GM23338 (cell line): Measurements from ENCODE around the gene PERCC1. TPM values are rescaled to one million over a fixed set of nuclear protein-coding genes. Genes with fewer than 3 reads are reported as not detected.

ENCODE experiments used
- ATAC-seq: fragments of 200-7000 bp; cut with Tn5 transposase; 3 replicates; pipeline ENCODE4 v1.9.1; 2020
- DNase-seq: peaks from one replicate; pipeline ENCODE4 v3.0.0-alpha.2; 2015; ENCODE audit warnings: low spot score
- H2AFZ ChIP-seq: fragments of 200-600 bp; sonication (generic); 2 replicates; pipeline ENCODE4 v1.8.0; 2016; ENCODE audit warnings: antibody characterized with exemption, mild to moderate bottlenecking, moderate library complexity
- H3F3A ChIP-seq: fragments of 200-600 bp; sonication (generic); replicated peaks from 2 replicates; pipeline ENCODE4 v1.8.0; 2017; ENCODE audit warnings: antibody characterized with exemption, mixed run types, low read depth
- H3K27ac ChIP-seq: fragments of 200-600 bp; sonication (generic); 2 replicates; pipeline ENCODE4 v1.6.1; 2016; ENCODE audit warnings: low read depth
- H3K27me3 ChIP-seq: fragments of 200-600 bp; sonication (generic); 2 replicates; pipeline ENCODE4 v1.8.0; 2016; ENCODE audit warnings: mild to moderate bottlenecking, mixed run types, moderate library complexity; ENCODE audit not compliant: insufficient read depth
- H3K36me3 ChIP-seq: fragments of 200-600 bp; sonication (generic); 2 replicates; pipeline ENCODE4 v1.8.0; 2016; ENCODE audit warnings: mild to moderate bottlenecking; ENCODE audit not compliant: insufficient read depth
- H3K4me1 ChIP-seq: fragments of 200-600 bp; sonication (generic); 2 replicates; pipeline ENCODE4 v1.8.0; 2016; ENCODE audit warnings: mild to moderate bottlenecking, moderate library complexity; ENCODE audit not compliant: insufficient read depth
- H3K4me2 ChIP-seq: fragments of 200-600 bp; sonication (generic); 2 replicates; pipeline ENCODE4 v1.7.1; 2017; ENCODE audit warnings: mixed run types
- H3K4me3 ChIP-seq: fragments of 200-600 bp; sonication (generic); 2 replicates; pipeline ENCODE4 v1.6.1; 2016; ENCODE audit warnings: mixed run types
- H3K79me2 ChIP-seq: fragments of 200-600 bp; sonication (generic); replicated peaks from 2 replicates; pipeline ENCODE4 v1.8.0; 2017; ENCODE audit warnings: mild to moderate bottlenecking; ENCODE audit not compliant: insufficient read depth
- H3K9me2 ChIP-seq: fragments of 200-600 bp; sonication (generic); 2 replicates; pipeline ENCODE4 v1.8.0; 2017; ENCODE audit not compliant: insufficient read depth
- H4K20me1 ChIP-seq: fragments of 200-600 bp; sonication (generic); replicated peaks from 2 replicates; pipeline ENCODE4 v1.8.0; 2017; ENCODE audit warnings: mild to moderate bottlenecking; ENCODE audit not compliant: insufficient read depth
- H3K27ac Mint-ChIP-seq: 2 replicates; pipeline ENCODE4 v1.8.0; 2020; ENCODE audit warnings: inconsistent platforms, mild to moderate bottlenecking, moderate library complexity, mixed read lengths
- H3K27me3 Mint-ChIP-seq: 3 replicates; pipeline ENCODE4 v1.8.0; 2022; ENCODE audit warnings: low read depth, mild to moderate bottlenecking, moderate library complexity, mixed read lengths, inconsistent platforms; ENCODE audit not compliant: insufficient read depth, poor library complexity
- H3K36me3 Mint-ChIP-seq: 3 replicates; pipeline ENCODE4 v1.8.0; 2021; ENCODE audit warnings: low read depth, mild to moderate bottlenecking, inconsistent platforms, moderate library complexity, mixed read lengths
- H3K4me1 Mint-ChIP-seq: 3 replicates; pipeline ENCODE4 v1.8.0; 2020; ENCODE audit warnings: mild to moderate bottlenecking, inconsistent platforms, mixed read lengths
- H3K4me3 Mint-ChIP-seq: 3 replicates; pipeline ENCODE4 v1.8.0; 2021; ENCODE audit warnings: moderate library complexity, mild to moderate bottlenecking, inconsistent platforms, mixed read lengths
- H3K9me3 Mint-ChIP-seq: 3 replicates; pipeline ENCODE4 v1.8.0; 2020; ENCODE audit warnings: moderate library complexity, mild to moderate bottlenecking, inconsistent platforms, mixed read lengths
- CREB1 ChIP-seq: fragments of 250-450 bp; sonication (Bioruptor Pico); IDR thresholded peaks from 2 replicates; pipeline ENCODE4 v1.5.0; 2020; ENCODE audit warnings: low read depth, mild to moderate bottlenecking, moderate library complexity
- CTCF ChIP-seq, 2 experiments: fragments of 200-600 bp in 1 of 2; sonication (generic) in 1 of 2; conservative IDR thresholded peaks; 2 replicates each; pipeline versions ENCODE4 v1.5.1 to v1.6.1; 2016 to 2017; ENCODE audit warnings: antibody characterized with exemption in 2 of 2, low read depth in 2 of 2, mild to moderate bottlenecking in 2 of 2, moderate library complexity in 1 of 2
- EZH2phosphoT487 ChIP-seq: fragments of 200-600 bp; sonication (generic); IDR thresholded peaks from one replicate; pipeline ENCODE4 v1.8.1; 2018; ENCODE audit warnings: antibody characterized with exemption; ENCODE audit not compliant: unreplicated experiment
- POLR2AphosphoS5 ChIP-seq: IDR thresholded peaks from 2 replicates; pipeline ENCODE4 v1.6.1; 2016; ENCODE audit warnings: antibody characterized with exemption, low read depth
- REST ChIP-seq: IDR thresholded peaks from one replicate; pipeline ENCODE4 v1.6.1; 2018; ENCODE audit warnings: antibody characterized with exemption; ENCODE audit not compliant: unreplicated experiment
- ZNF114 ChIP-seq: fragments of 250-450 bp; sonication (Bioruptor Pico); IDR thresholded peaks from 2 replicates; pipeline ENCODE4 v1.5.0; 2020; ENCODE audit warnings: mild to moderate bottlenecking, moderate library complexity
- ZNF331 ChIP-seq: fragments of 250-450 bp; sonication (Bioruptor Pico); IDR thresholded peaks from 2 replicates; pipeline ENCODE4 v1.5.0; 2020; ENCODE audit warnings: low read depth, mild to moderate bottlenecking, moderate library complexity
- ZNF462 ChIP-seq: fragments of 250-450 bp; sonication (Bioruptor Pico); IDR thresholded peaks from 2 replicates; pipeline ENCODE4 v1.5.0; 2020; ENCODE audit warnings: mild to moderate bottlenecking, moderate library complexity
- polyA plus RNA-seq: library from polyadenylated mRNA; unstranded; fragments of >200 nt; fragmentation: Nextera tagmentation; extraction: Ambion mirVana; gene quantifications from 2 replicates; pipeline ENCODE4 v1.2.1, GENCODE V29; 2016
- total RNA-seq: library from RNA; depleted of rRNA; stranded (reverse); fragments of >200 nt; shearing (Covaris generic); gene quantifications from 2 replicates; pipeline ENCODE4 v1.2.3, GENCODE V29; 2014

Gene PERCC1
- total and polyA plus RNA-seq, 2 experiments from 2014 or later, result not detected

GRCh38 chr16:1444730-1445517 lies 14.0 kb downstream of the PERCC1 start:
- no peaks in the 10 kb centered on the region for H3F3A ChIP-seq
- no peak overlapping the region for H3K4me2 ChIP-seq
- no peaks in the 10 kb centered on the region for H4K20me1 ChIP-seq
- no peak overlapping the region for H3K4me3 ChIP-seq
- no peaks in the 10 kb centered on the region; the same call in 2 of the 3 replicates for H3K36me3 Mint-ChIP-seq
- H3K27me3 Mint-ChIP-seq, result peaks cover 3% of the 10 kb centered on the region
- no peaks in the 10 kb centered on the region for H3K9me2 ChIP-seq
- H3K27ac ChIP-seq, result no peak overlapping the region
- H3K4me1 ChIP-seq, result no peaks in the 10 kb centered on the region
- H3K4me1 Mint-ChIP-seq, result no peaks in the 10 kb centered on the region
- H3K79me2 ChIP-seq, result no peaks in the 10 kb centered on the region
- no peak overlapping the region for H2AFZ ChIP-seq
- no peaks in the 10 kb centered on the region for H3K27me3 ChIP-seq
- no peaks in the 10 kb centered on the region for H3K36me3 ChIP-seq
- no peak overlapping the region for H3K27ac Mint-ChIP-seq
- H3K9me3 Mint-ChIP-seq, result no peaks in the 10 kb centered on the region
- DNase-seq, result no peak
- no peak overlapping the region for H3K4me3 Mint-ChIP-seq
- no peak for TF ChIP-seq POLR2AphosphoS5
- TF ChIP-seq REST, result no peak
- no peak for TF ChIP-seq ZNF331 (CRISPR knock-in tag)
- no peak for TF ChIP-seq ZNF114 (CRISPR knock-in tag)
- TF ChIP-seq CTCF (conservative IDR thresholded peaks at IDR 0.05; ENCODE audit: low read depth in 2 of 2), result no peak
- TF ChIP-seq EZH2phosphoT487, result no peak
- TF ChIP-seq CREB1 (CRISPR knock-in tag), result no peak
- ATAC-seq, result no peak; the same call in 2 of the 3 replicates

- Histone ChIP-seq H3K27me3 (no peaks in the 10 kb centered on the region), H3K36me3 (no peaks in the 10 kb centered on the region), H4K20me1 (no peaks in the 10 kb centered on the region), H3F3A (no peaks in the 10 kb centered on the region), H3K27ac (no peak overlapping the region), H3K9me2 (no peaks in the 10 kb centered on the region), H2AFZ (no peak overlapping the region), H3K4me3 (no peak overlapping the region), H3K4me2 (no peak overlapping the region), H3K79me2 (no peaks in the 10 kb centered on the region), H3K4me1 (no peaks in the 10 kb centered on the region)
- peaks cover 6% of the 10 kb centered on the region; the same call in 2 of the 3 replicates for H3K36me3 Mint-ChIP-seq
- no peak overlapping the region for H3K27ac Mint-ChIP-seq
- H3K27me3 Mint-ChIP-seq, result peaks cover 7% of the 10 kb centered on the region
- DNase-seq, result no peak
- H3K9me3 Mint-ChIP-seq, result no peaks in the 10 kb centered on the region
- H3K4me3 Mint-ChIP-seq, result no peak overlapping the region
- ATAC-seq, result no peak
- no peaks in the 10 kb centered on the region for H3K4me1 Mint-ChIP-seq
- TF ChIP-seq CREB1 (CRISPR knock-in tag) (no peak), ZNF462 (CRISPR knock-in tag) (no peak)
Measured at GRCh38 chr16:1445518-1446203, 14.8 kb downstream of the PERCC1 start.
